H9 (cell line): ENCODE data around the gene JAGN1. TPM values are rescaled to one million over a fixed set of nuclear protein-coding genes. Genes with fewer than 3 reads are reported as not detected.

Experiments
- DNase-seq: peaks from one replicate; pipeline ENCODE4 v3.0.0-alpha.2; 2017
- H2AFZ ChIP-seq: one replicate; pipeline ENCODE4 v1.6.1; 2013; ENCODE audit warnings: mild to moderate bottlenecking, low read length, control low read depth, moderate library complexity
- H2AK5ac ChIP-seq: 2 replicates; pipeline ENCODE4 v1.6.1; 2013; ENCODE audit warnings: low read length, control low read depth, mixed read lengths; ENCODE audit not compliant: insufficient read length
- H2BK120ac ChIP-seq: one replicate; pipeline ENCODE4 v1.6.1; 2013; ENCODE audit warnings: low read depth, mild to moderate bottlenecking, low read length, control low read depth, inconsistent platforms; ENCODE audit not compliant: poor library complexity, severe bottlenecking
- H2BK12ac ChIP-seq: 2 replicates; pipeline ENCODE4 v1.6.1; 2013; ENCODE audit warnings: low read length, control low read depth, mixed read lengths, low read depth; ENCODE audit not compliant: insufficient read length
- H2BK15ac ChIP-seq: 2 replicates; pipeline ENCODE4 v1.6.1; 2013; ENCODE audit warnings: low read depth, low read length, control low read depth
- H2BK20ac ChIP-seq: one replicate; pipeline ENCODE4 v1.6.1; 2013; ENCODE audit warnings: low read depth, mild to moderate bottlenecking, low read length, control low read depth, inconsistent platforms; ENCODE audit not compliant: poor library complexity, severe bottlenecking
- H2BK5ac ChIP-seq: 2 replicates; pipeline ENCODE4 v1.6.1; 2013; ENCODE audit warnings: low read length, control low read depth, mixed read lengths; ENCODE audit not compliant: insufficient read length
- H3K14ac ChIP-seq: 2 replicates; pipeline ENCODE4 v1.6.1; 2013; ENCODE audit warnings: low read length, control low read depth; ENCODE audit not compliant: insufficient read depth
- H3K18ac ChIP-seq: 2 replicates; pipeline ENCODE4 v1.6.1; 2013; ENCODE audit warnings: low read depth, mild to moderate bottlenecking, mixed read lengths, low read length, control low read depth; ENCODE audit not compliant: insufficient read length
- H3K23ac ChIP-seq: 2 replicates; pipeline ENCODE4 v1.6.1; 2013; ENCODE audit warnings: low read length, control low read depth, mixed read lengths, low read depth; ENCODE audit not compliant: insufficient read length
- H3K23me2 ChIP-seq: 2 replicates; pipeline ENCODE4 v1.6.1; 2013; ENCODE audit warnings: low read depth, mild to moderate bottlenecking, mixed read lengths, low read length, control low read depth; ENCODE audit not compliant: insufficient read length, poor library complexity, severe bottlenecking
- H3K27ac ChIP-seq: 2 replicates; pipeline ENCODE4 v1.5.1; 2013; ENCODE audit warnings: low read length, control low read depth, mixed read lengths, low read depth; ENCODE audit not compliant: insufficient read length
- H3K27me3 ChIP-seq: 2 replicates; pipeline ENCODE4 v1.6.1; 2013; ENCODE audit warnings: low read length, control low read depth, inconsistent platforms; ENCODE audit not compliant: insufficient read depth
- H3K4ac ChIP-seq: 2 replicates; pipeline ENCODE4 v1.6.1; 2013; ENCODE audit warnings: low read depth, mild to moderate bottlenecking, control low read depth, inconsistent platforms, low read length, moderate library complexity
- H3K4me1 ChIP-seq: 2 replicates; pipeline ENCODE4 v1.6.1; 2013; ENCODE audit warnings: low read length, control low read depth, inconsistent platforms; ENCODE audit not compliant: insufficient read depth
- H3K4me2 ChIP-seq: 2 replicates; pipeline ENCODE4 v1.6.1; 2013; ENCODE audit warnings: low read length, control low read depth, mixed read lengths; ENCODE audit not compliant: insufficient read length, insufficient read depth
- H3K56ac ChIP-seq: 2 replicates; pipeline ENCODE4 v1.6.1; 2013; ENCODE audit warnings: low read depth, mild to moderate bottlenecking, mixed read lengths, low read length, control low read depth; ENCODE audit not compliant: insufficient read length
- H3K79me1 ChIP-seq: 2 replicates; pipeline ENCODE4 v1.6.1; 2013; ENCODE audit warnings: low read depth, mild to moderate bottlenecking, moderate library complexity, low read length, control low read depth, inconsistent platforms; ENCODE audit not compliant: insufficient read depth, poor library complexity, severe bottlenecking
- H3K79me2 ChIP-seq: 2 replicates; pipeline ENCODE4 v1.6.1; 2013; ENCODE audit warnings: low read length, control low read depth, inconsistent platforms; ENCODE audit not compliant: insufficient read depth
- H3K9ac ChIP-seq: 2 replicates; pipeline ENCODE4 v1.6.1; 2013; ENCODE audit warnings: low read length, control low read depth, mixed read lengths; ENCODE audit not compliant: insufficient read length; ENCODE audit errors: extremely low read depth
- H3K9me3 ChIP-seq: one replicate; pipeline ENCODE4 v1.6.1; 2013; ENCODE audit warnings: low read depth, low read length, inconsistent platforms; ENCODE audit not compliant: control insufficient read depth
- H3T11ph ChIP-seq: one replicate; pipeline ENCODE4 v1.6.1; 2013; ENCODE audit warnings: mild to moderate bottlenecking, low read length, control low read depth, inconsistent platforms
- H4K20me1 ChIP-seq: one replicate; pipeline ENCODE4 v1.6.1; 2013; ENCODE audit not compliant: control insufficient read depth, insufficient read length, insufficient read depth
- H4K5ac ChIP-seq: 2 replicates; pipeline ENCODE4 v1.6.1; 2013; ENCODE audit warnings: low read depth, mild to moderate bottlenecking, mixed read lengths, low read length, control low read depth; ENCODE audit not compliant: insufficient read length
- H4K8ac ChIP-seq: replicated peaks from 2 replicates; pipeline ENCODE4 v1.6.1; 2013; ENCODE audit warnings: low read length, control low read depth, mixed read lengths, low read depth; ENCODE audit not compliant: insufficient read length
- H4K91ac ChIP-seq: 2 replicates; pipeline ENCODE4 v1.6.1; 2013; ENCODE audit warnings: low read depth, mild to moderate bottlenecking, moderate library complexity, mixed read lengths, low read length, control low read depth; ENCODE audit not compliant: insufficient read length
- H3K27ac Mint-ChIP-seq, 3 experiments: 2 replicates in 2 of 3; 3 replicates in 1 of 3; pipeline ENCODE4 v1.8.0; 2020 to 2021; ENCODE audit warnings: mixed read lengths in 3 of 3, mild to moderate bottlenecking in 1 of 3, moderate library complexity in 1 of 3
- H3K27me3 Mint-ChIP-seq: 2 replicates; pipeline ENCODE4 v1.8.0; 2021; ENCODE audit warnings: low read depth, mild to moderate bottlenecking, moderate library complexity, mixed read lengths
- H3K36me3 Mint-ChIP-seq, 3 experiments: 2 replicates in 2 of 3; 3 replicates in 1 of 3; pipeline ENCODE4 v1.8.0; 2020 to 2021; ENCODE audit warnings: low read depth in 3 of 3, mixed read lengths in 3 of 3; ENCODE audit not compliant: insufficient read depth in 1 of 3
- H3K4me1 Mint-ChIP-seq, 2 experiments: 2 replicates each; pipeline ENCODE4 v1.8.0; 2020; ENCODE audit warnings: mixed read lengths in 2 of 2
- H3K4me3 Mint-ChIP-seq, 2 experiments: 2 replicates in 1 of 2; 3 replicates in 1 of 2; pipeline ENCODE4 v1.8.0; 2020 to 2021; ENCODE audit warnings: mild to moderate bottlenecking in 2 of 2, mixed read lengths in 2 of 2, moderate library complexity in 1 of 2
- H3K9me3 Mint-ChIP-seq, 2 experiments: 2 replicates in 1 of 2; 3 replicates in 1 of 2; pipeline ENCODE4 v1.8.0; 2020; ENCODE audit warnings: mild to moderate bottlenecking in 2 of 2, mixed read lengths in 2 of 2, moderate library complexity in 1 of 2
- CTCF ChIP-seq: fragments of 200-600 bp; sonication (generic); conservative IDR thresholded peaks from 3 replicates; pipeline ENCODE4 v1.8.0; 2021; ENCODE audit warnings: antibody characterized with exemption, mild to moderate bottlenecking
- WGBS: extraction: QIAGEN DNeasy Blood & Tissue Kit; methylation state at CpG from one replicate; pipeline ENCODE4 v1.1.7; 2013; ENCODE audit warnings: missing lambda C conversion rate, low lambda C conversion rate, mixed read lengths; ENCODE audit not compliant: insufficient read length; ENCODE audit errors: extremely low coverage; 5-methylcytosine and 5-hydroxymethylcytosine counted together
- total RNA-seq: library from RNA; stranded (reverse); gene quantifications from 2 replicates; pipeline ENCODE4 v1.2.1, GENCODE V29; 2021

The JAGN1 gene
- total RNA-seq, 1 experiment from 2014 or later: 33.5 TPM

GRCh38 chr3:9932843-9933560, 42.6 kb downstream of the JAGN1 start:
- H2AFZ ChIP-seq: no peak overlapping the region
- no CpG with 5 or more reads among the region's 77 CpGs for WGBS
- peaks cover 5% of the 10 kb centered on the region for H3K27me3 Mint-ChIP-seq
- H4K8ac ChIP-seq: no peak overlapping the region
- H3K9me3 ChIP-seq: no peaks in the 10 kb centered on the region
- H4K20me1 ChIP-seq: no peaks in the 10 kb centered on the region
- TF ChIP-seq CTCF: peak; percentile 83
- peak overlapping the region in 1 of 3 experiments; percentile 81; a peak in 1 of 7 replicates for H3K27ac Mint-ChIP-seq
- no peak overlapping the region for H2BK120ac ChIP-seq
- peaks cover 5 to 25% (median 24%) of the 10 kb centered on the region in 3 experiments; a peak in 6 of 7 replicates for H3K36me3 Mint-ChIP-seq
- H2BK15ac ChIP-seq: no peak overlapping the region
- H3K56ac ChIP-seq: no peak overlapping the region
- H2BK20ac ChIP-seq: no peak overlapping the region
- peak overlapping the region; percentile 17; the same call in 1 of the 2 replicates for H3K14ac ChIP-seq
- H3T11ph ChIP-seq: no peak overlapping the region
- H3K79me2 ChIP-seq: no peaks in the 10 kb centered on the region
- no peak overlapping the region for H2AK5ac ChIP-seq
- peaks cover 7% of the 10 kb centered on the region for H3K23me2 ChIP-seq
- H2BK5ac ChIP-seq: no peak overlapping the region
- no peak overlapping the region for H3K23ac ChIP-seq
- H3K27ac ChIP-seq: no peak overlapping the region
- H3K4me1 ChIP-seq: no peaks in the 10 kb centered on the region; the same call in 1 of the 2 replicates
- H3K9ac ChIP-seq: no peak overlapping the region
- H3K4me1 Mint-ChIP-seq: peaks cover 10 to 14% of the 10 kb centered on the region in 2 experiments
- peak overlapping the region; percentile 88 to 94 for H3K4me3 Mint-ChIP-seq
- no peak overlapping the region for H4K91ac ChIP-seq
- H3K4ac ChIP-seq: no peak overlapping the region
- H3K79me1 ChIP-seq: no peaks in the 10 kb centered on the region
- H3K27me3 ChIP-seq: no peaks in the 10 kb centered on the region
- no peak overlapping the region for H2BK12ac ChIP-seq
- peak overlapping the region; percentile 43 for H3K18ac ChIP-seq
- peak overlapping the region; percentile 5 for H3K4me2 ChIP-seq
- H4K5ac ChIP-seq: no peak overlapping the region
- peak; percentile 90 for DNase-seq
- peaks cover 0 to 4% of the 10 kb centered on the region in 2 experiments; a peak in 1 of 5 replicates for H3K9me3 Mint-ChIP-seq
